DND-41 (cell line): ENCODE results near the gene ALDOB.

Experiments
- CTCF ChIP-seq: IDR thresholded peaks from 2 replicates; pipeline ENCODE4 v1.5.1; 2012; ENCODE audit warnings: borderline replicate concordance, low read length, moderate library complexity, mild to moderate bottlenecking; ENCODE audit not compliant: poor library complexity, severe bottlenecking; ENCODE audit errors: extremely low read depth
- EZH2 ChIP-seq: IDR thresholded peaks from 3 replicates; pipeline ENCODE4 v1.6.1; 2012; ENCODE audit warnings: borderline replicate concordance, low read depth, mild to moderate bottlenecking, moderate library complexity, low read length, inconsistent platforms; ENCODE audit not compliant: severe bottlenecking

GRCh38 chr9:101478906-101479305 is 43.3 kb upstream of the ALDOB start:
- TF ChIP-seq CTCF (no peak), EZH2 (no peak)
